Measurements from ENCODE around the gene ABI1. TPM values are rescaled to one million over a fixed set of nuclear protein-coding genes. Genes with fewer than 3 reads are reported as not detected.

The ABI1 gene
- total and polyA plus RNA-seq, 2 donors (not counting 3 experiments of a cell fraction or from before 2014, with no cell fraction given) = 58.8 to 59.1 TPM

- ChIA-PET POLR2A (no interaction called here), CTCF (interaction anchor here (0.5 to 2.1 kb wide), 8 partner anchors 14 to 161 kb away, joined by 3 to 9 read pairs (median 4); partner anchors contain the start of gene ABI1)
- Histone ChIP-seq H3K4me1 (ENCODE audit: control insufficient read depth, extremely low read depth, insufficient read depth, low read length) (no peaks in the 10 kb centered on the region), H4K20me1 (replicated peaks; ENCODE audit: control insufficient read depth, extremely low read depth, insufficient read depth, low read length) (no peaks in the 10 kb centered on the region), H3K4me2 (ENCODE audit: insufficient read depth, low read length) (no peak overlapping the region), H3K36me3 (ENCODE audit: control insufficient read depth in 2 of 2, extremely low read depth in 1 of 2, insufficient read depth in 2 of 2, low read length in 2 of 2) (peaks cover 3% of the 10 kb centered on the region in 2 experiments), H3K9me1 (replicated peaks; ENCODE audit: control insufficient read depth, extremely low read depth, insufficient read depth, low read length) (no peaks in the 10 kb centered on the region), H3K79me2 (ENCODE audit: control insufficient read depth, insufficient read depth, low read length) (no peaks in the 10 kb centered on the region), H3K27ac (ENCODE audit: insufficient read depth, low read depth, low read length) (no peak overlapping the region), H3K9ac (replicated peaks; ENCODE audit: extremely low read depth, insufficient read depth, low read length) (no peak overlapping the region), H3K4me3 (replicated peaks in 1 of 3; ENCODE audit: insufficient read depth in 1 of 3, low read depth in 1 of 3, low read length in 3 of 3) (no peak overlapping the region), H3K27me3 (ENCODE audit: control insufficient read depth in 2 of 2, insufficient read depth in 2 of 2, low read length in 2 of 2) (no peaks in the 10 kb centered on the region), H2AFZ (ENCODE audit: low read depth, low read length) (no peak overlapping the region), H3K9me3 (replicated peaks; ENCODE audit: control insufficient read depth, insufficient read depth, low read length) (no peaks in the 10 kb centered on the region)
- FAIRE-seq (peak; percentile 71), DNase-seq (ENCODE audit: low read depth, low spot score) (peak; percentile 43)
- peak; percentile 52 for TF ChIP-seq JUN (IDR thresholded peaks at IDR 0.05; ENCODE audit: borderline replicate concordance, insufficient read depth, insufficient read length, low read depth)
- no peak for TF ChIP-seq MAX (IDR thresholded peaks at IDR 0.05; ENCODE audit: insufficient read depth, insufficient read length)
- peak; percentile 57 for TF ChIP-seq FOS (IDR thresholded peaks at IDR 0.05; ENCODE audit: borderline replicate concordance, insufficient read depth, low read length)
- intact Hi-C loops (cut with micrococcal nuclease) = no loop called here
- no TSS peak for BruUV-seq (replicated peaks)
- dilution Hi-C loops (cut with MboI; ENCODE audit: extremely low pct_ligation_motif_present, low sequenced_read_pairs) = no loop called here
These were observed 105.3 kb downstream of the ABI1 start for GRCh38 chr10:26755443-26755903.

- no peak for FAIRE-seq
- CTCF ChIA-PET = interaction anchor here (1.8 to 1.9 kb wide), 2 partner anchors 20 to 136 kb away, joined by 7 to 10 read pairs; no protein-coding TSS in a partner anchor
- no peaks in the 10 kb centered on the region for H3K4me1 ChIP-seq (ENCODE audit: control insufficient read depth, extremely low read depth, insufficient read depth, low read length)
- no TSS peak for BruUV-seq (replicated peaks)
- intact Hi-C loops (cut with micrococcal nuclease) = no loop called here
- no peak overlapping the region for H2AFZ ChIP-seq (ENCODE audit: low read depth, low read length)
- H3K27ac ChIP-seq (ENCODE audit: insufficient read depth, low read depth, low read length) = no peak overlapping the region
- DNase-seq (ENCODE audit: low read depth, low spot score) = no peak
- H3K4me2 ChIP-seq (ENCODE audit: insufficient read depth, low read length) = no peak overlapping the region
- no peak for TF ChIP-seq MYC (IDR thresholded peaks at IDR 0.05; ENCODE audit: low read depth, low read length)
- no peak for TF ChIP-seq GATA2 (IDR thresholded peaks at IDR 0.05; ENCODE audit: insufficient read depth, insufficient read length, low read depth, low read length)
- no peak for TF ChIP-seq EZH2 (IDR thresholded peaks at IDR 0.05; ENCODE audit: borderline replicate concordance, low read depth, low read length, severe bottlenecking)
- no peak for TF ChIP-seq FOS (IDR thresholded peaks at IDR 0.05; ENCODE audit: borderline replicate concordance, insufficient read depth, low read length)
- no peak for TF ChIP-seq CTCF (IDR thresholded peaks at IDR 0.05; ENCODE audit: extremely low read depth in 1 of 2, insufficient read depth in 1 of 2, low read depth in 1 of 2, low read length in 2 of 2)
- TF ChIP-seq MAX (IDR thresholded peaks at IDR 0.05; ENCODE audit: insufficient read depth, insufficient read length) = no peak
- TF ChIP-seq POLR2A (IDR thresholded peaks at IDR 0.05; ENCODE audit: low read depth, low read length) = no peak
- TF ChIP-seq POLR2AphosphoS5 (IDR thresholded peaks at IDR 0.05; ENCODE audit: insufficient read depth, low read depth, low read length) = no peak
- TF ChIP-seq JUN (IDR thresholded peaks at IDR 0.05; ENCODE audit: borderline replicate concordance, insufficient read depth, insufficient read length, low read depth) = no peak
- H3K4me3 ChIP-seq (replicated peaks in 1 of 3; ENCODE audit: insufficient read depth in 1 of 3, low read depth in 1 of 3, low read length in 3 of 3) = no peak overlapping the region
- H3K9me1 ChIP-seq (replicated peaks; ENCODE audit: control insufficient read depth, extremely low read depth, insufficient read depth, low read length) = no peaks in the 10 kb centered on the region
- H4K20me1 ChIP-seq (replicated peaks; ENCODE audit: control insufficient read depth, extremely low read depth, insufficient read depth, low read length) = no peaks in the 10 kb centered on the region
- H3K9me3 ChIP-seq (replicated peaks; ENCODE audit: control insufficient read depth, insufficient read depth, low read length) = no peaks in the 10 kb centered on the region
- no peak overlapping the region for H3K9ac ChIP-seq (replicated peaks; ENCODE audit: extremely low read depth, insufficient read depth, low read length)
- no peaks in the 10 kb centered on the region for H3K79me2 ChIP-seq (ENCODE audit: control insufficient read depth, insufficient read depth, low read length)
- POLR2A ChIA-PET = no interaction called here
- dilution Hi-C loops (cut with MboI; ENCODE audit: extremely low pct_ligation_motif_present, low sequenced_read_pairs) = no loop called here
- peaks cover 3 to 8% of the 10 kb centered on the region in 2 experiments for H3K36me3 ChIP-seq (ENCODE audit: control insufficient read depth in 2 of 2, extremely low read depth in 1 of 2, insufficient read depth in 2 of 2, low read length in 2 of 2)
- no peaks in the 10 kb centered on the region for H3K27me3 ChIP-seq (ENCODE audit: control insufficient read depth in 2 of 2, insufficient read depth in 2 of 2, low read length in 2 of 2)
These were observed 114.7 kb downstream of the ABI1 start for GRCh38 chr10:26746061-26746460.
